IMR-90 (cell line): ENCODE results near the gene PLSCR2. TPM values are rescaled to one million over a fixed set of nuclear protein-coding genes. Genes with fewer than 3 reads are reported as not detected.

Experiments
- ATAC-seq: fragments of 200-7000 bp; cut with Tn5 transposase; 2 replicates; pipeline ENCODE4 v1.9.1; 2020; ENCODE audit warnings: low read depth, mild to moderate bottlenecking, moderate library complexity
- BruUV-seq: library from RNA; stranded (reverse); fragments of 400-500 nt; replicated peaks from 2 replicates; lab custom pipeline; 2021; lab: Mats Ljungman, UMichigan
- CTCF ChIA-PET: fragments of 300-600 bp; formaldehyde crosslinking; extraction: SDS; loops from one replicate; lab custom pipeline; 2021; ENCODE audit warnings: antibody characterized with exemption; lab: Yijun Ruan, JAX
- POLR2A ChIA-PET: fragments of 300-600 bp; sonication (Branson Sonifier 250); formaldehyde crosslinking; loops from one replicate; lab custom pipeline; 2022; ENCODE audit warnings: antibody characterized with exemption; ENCODE audit not compliant: unreplicated experiment; lab: Charles Lee
- DNase-seq: peaks from one replicate; pipeline ENCODE4 v3.0.0; 2013
- H2AFZ ChIP-seq: replicated peaks from 2 replicates; pipeline ENCODE3; 2013; ENCODE audit warnings: low read length, mild to moderate bottlenecking; ENCODE audit not compliant: poor library complexity
- H2AK5ac ChIP-seq: 2 replicates; pipeline ENCODE4 v1.6.1; 2013; ENCODE audit warnings: low read depth, low read length, inconsistent platforms
- H2AK9ac ChIP-seq: replicated peaks from 2 replicates; pipeline ENCODE3; 2013; ENCODE audit warnings: mild to moderate bottlenecking, low read depth, low read length, moderate library complexity; ENCODE audit not compliant: poor library complexity
- H2BK120ac ChIP-seq: 2 replicates; pipeline ENCODE4 v1.6.1; 2013; ENCODE audit warnings: low read depth, low read length, inconsistent platforms
- H2BK15ac ChIP-seq: 3 replicates; pipeline ENCODE4 v1.6.1; 2013; ENCODE audit warnings: low read depth, low read length, inconsistent platforms
- H2BK20ac ChIP-seq: 2 replicates; pipeline ENCODE4 v1.6.1; 2013; ENCODE audit warnings: low read depth, mild to moderate bottlenecking, inconsistent platforms, low read length, moderate library complexity
- H2BK5ac ChIP-seq: 2 replicates; pipeline ENCODE4 v1.6.1; 2013; ENCODE audit warnings: mild to moderate bottlenecking, low read depth, low read length, inconsistent platforms; ENCODE audit not compliant: poor library complexity, severe bottlenecking
- H3K14ac ChIP-seq: replicated peaks from 2 replicates; pipeline ENCODE4 v1.6.1; 2013; ENCODE audit warnings: low read depth, low read length, inconsistent platforms
- H3K18ac ChIP-seq: 2 replicates; pipeline ENCODE4 v1.6.1; 2013; ENCODE audit warnings: low read depth, low read length, control low read depth
- H3K23ac ChIP-seq: 2 replicates; pipeline ENCODE4 v1.6.1; 2013; ENCODE audit warnings: low read depth, low read length, inconsistent platforms
- H3K27ac ChIP-seq: 2 replicates; pipeline ENCODE4 v1.5.1; 2013; ENCODE audit warnings: mild to moderate bottlenecking, control low read depth, low read length; ENCODE audit not compliant: insufficient read depth
- H3K27me3 ChIP-seq: 2 replicates; pipeline ENCODE4 v1.6.1; 2013; ENCODE audit warnings: low read length; ENCODE audit not compliant: control insufficient read depth, insufficient read depth
- H3K36me3 ChIP-seq: 2 replicates; pipeline ENCODE4 v1.6.1; 2013; ENCODE audit warnings: low read length, mixed read lengths; ENCODE audit not compliant: control insufficient read depth, insufficient read depth
- H3K4ac ChIP-seq: 2 replicates; pipeline ENCODE4 v1.6.1; 2013; ENCODE audit warnings: low read depth, low read length, inconsistent platforms
- H3K4me1 ChIP-seq: 2 replicates; pipeline ENCODE4 v1.6.1; 2013; ENCODE audit warnings: low read length, mixed read lengths; ENCODE audit not compliant: control insufficient read depth, insufficient read depth
- H3K4me2 ChIP-seq: 2 replicates; pipeline ENCODE4 v1.6.1; 2013; ENCODE audit warnings: low read depth, mild to moderate bottlenecking, control low read depth, low read length, moderate library complexity
- H3K4me3 ChIP-seq: 2 replicates; pipeline ENCODE4 v1.5.1; 2013; ENCODE audit warnings: low read depth, mild to moderate bottlenecking, control low read depth, low read length, moderate library complexity; ENCODE audit not compliant: insufficient read depth
- H3K56ac ChIP-seq: 2 replicates; pipeline ENCODE4 v1.6.1; 2013; ENCODE audit warnings: low read length, inconsistent platforms; ENCODE audit not compliant: insufficient read depth; ENCODE audit errors: extremely low read depth
- H3K79me1 ChIP-seq, 2 experiments: 2 replicates each; pipeline ENCODE4 v1.6.1; 2013; ENCODE audit warnings: low read length in 2 of 2, inconsistent platforms in 1 of 2, low read depth in 1 of 2
- H3K9ac ChIP-seq: 2 replicates; pipeline ENCODE4 v1.6.1; 2013; ENCODE audit warnings: low read depth, low read length, control low read depth
- H3K9me1 ChIP-seq: 2 replicates; pipeline ENCODE4 v1.6.1; 2013; ENCODE audit warnings: low read length, inconsistent platforms; ENCODE audit not compliant: insufficient read depth
- H3K9me3 ChIP-seq: 2 replicates; pipeline ENCODE4 v1.6.1; 2013; ENCODE audit warnings: low read length; ENCODE audit not compliant: control insufficient read depth, insufficient read depth
- H4K20me1 ChIP-seq: 2 replicates; pipeline ENCODE4 v1.6.1; 2013; ENCODE audit warnings: low read length, inconsistent platforms; ENCODE audit not compliant: insufficient read depth
- H4K5ac ChIP-seq: 2 replicates; pipeline ENCODE4 v1.6.1; 2013; ENCODE audit warnings: mild to moderate bottlenecking, low read depth, low read length, control low read depth
- H4K8ac ChIP-seq, 2 experiments: 2 replicates each; pipeline ENCODE4 v1.6.1; 2013; ENCODE audit warnings: low read depth in 2 of 2, low read length in 2 of 2, control low read depth in 1 of 2, inconsistent platforms in 1 of 2
- H4K91ac ChIP-seq: 2 replicates; pipeline ENCODE4 v1.6.1; 2013; ENCODE audit warnings: low read depth, low read length, inconsistent platforms; ENCODE audit not compliant: insufficient read depth
- BHLHE40 ChIP-seq: fragments of 150-350 bp; IDR thresholded peaks from 2 replicates; pipeline ENCODE4 v1.6.1; 2016; ENCODE audit warnings: mild to moderate bottlenecking, low read depth, low read length
- CEBPB ChIP-seq: IDR thresholded peaks from 2 replicates; pipeline ENCODE4 v1.6.1; 2012; ENCODE audit warnings: low read depth, low read length, improper control_type of control experiment
- CHD1 ChIP-seq: IDR thresholded peaks from 2 replicates; pipeline ENCODE4 v1.6.1; 2012; ENCODE audit warnings: low read depth, low read length, improper control_type of control experiment
- CTCF ChIP-seq: conservative IDR thresholded peaks from 2 replicates; pipeline ENCODE4 v1.5.1; 2012; ENCODE audit warnings: mild to moderate bottlenecking, low read depth, low read length, improper control_type of control experiment
- ELK1 ChIP-seq: fragments of 150-350 bp; IDR thresholded peaks from 2 replicates; pipeline ENCODE4 v1.6.1; 2016; ENCODE audit warnings: low read depth, mild to moderate bottlenecking, low read length, moderate library complexity, borderline replicate concordance
- FOS ChIP-seq: fragments of 150-350 bp; IDR thresholded peaks from 2 replicates; pipeline ENCODE4 v1.6.1; 2016; ENCODE audit warnings: low read depth, low read length
- MAFK ChIP-seq: IDR thresholded peaks from 2 replicates; pipeline ENCODE4 v1.6.1; 2012; ENCODE audit warnings: low read depth, low read length, improper control_type of control experiment
- MAZ ChIP-seq: IDR thresholded peaks from 2 replicates; pipeline ENCODE4 v1.6.1; 2012; ENCODE audit warnings: low read depth, mild to moderate bottlenecking, low read length, improper control_type of control experiment, moderate library complexity, borderline replicate concordance
- MXI1 ChIP-seq: IDR thresholded peaks from 2 replicates; pipeline ENCODE4 v1.6.1; 2012; ENCODE audit warnings: low read depth, mild to moderate bottlenecking, low read length, moderate library complexity, borderline replicate concordance
- NFE2L2 ChIP-seq: fragments of 150-350 bp; IDR thresholded peaks from 2 replicates; pipeline ENCODE4 v1.6.1; 2016; ENCODE audit warnings: low read depth, mild to moderate bottlenecking, low read length
- POLR2A ChIP-seq: IDR thresholded peaks from 2 replicates; pipeline ENCODE4 v1.6.1; 2012; ENCODE audit warnings: mild to moderate bottlenecking, low read depth, low read length
- RAD21 ChIP-seq: IDR thresholded peaks from 2 replicates; pipeline ENCODE4 v1.6.1; 2012; ENCODE audit warnings: low read length, improper control_type of control experiment
- RCOR1 ChIP-seq: IDR thresholded peaks from 2 replicates; pipeline ENCODE4 v1.6.1; 2012; ENCODE audit warnings: mild to moderate bottlenecking, low read length, improper control_type of control experiment; ENCODE audit not compliant: insufficient replicate concordance
- RFX5 ChIP-seq: IDR thresholded peaks from 2 replicates; pipeline ENCODE4 v1.8.0; 2012; ENCODE audit warnings: low read depth, mild to moderate bottlenecking, low read length, moderate library complexity
- SMC3 ChIP-seq: fragments of 150-350 bp; IDR thresholded peaks from 2 replicates; pipeline ENCODE4 v1.6.1; 2016; ENCODE audit warnings: low read depth, mild to moderate bottlenecking, antibody characterized with exemption, low read length, moderate library complexity
- USF2 ChIP-seq: fragments of 150-350 bp; IDR thresholded peaks from 2 replicates; pipeline ENCODE4 v1.6.1; 2017; ENCODE audit warnings: mild to moderate bottlenecking, antibody characterized with exemption, low read length, low read depth
- WGBS, 2 experiments: methylation state at CpG; one replicate each; pipeline versions ENCODE4 v1.1.5 to v1.1.7; 2013; ENCODE audit warnings: missing lambda C conversion rate in 2 of 2; ENCODE audit not compliant: insufficient read length in 1 of 2; ENCODE audit errors: extremely low coverage in 2 of 2; 5-methylcytosine and 5-hydroxymethylcytosine counted together
- dilution Hi-C: fragments of 300-500 bp; cut with HindIII; formaldehyde crosslinking; loops from one replicate; pipeline ENCODE4 v1.14.3; 2018; ENCODE audit warnings: low sequenced_read_pairs; ENCODE audit not compliant: unreplicated experiment
- in situ Hi-C: fragments of 300-500 bp; cut with MboI; formaldehyde crosslinking; loops from 3 replicates; pipeline ENCODE4 v1.14.3; 2019; ENCODE audit warnings: low sequenced_read_pairs, inconsistent platforms, mixed read lengths
- intact Hi-C: fragments of 100-400 bp; cut with micrococcal nuclease; formaldehyde crosslinking; loops from 2 replicates; pipeline ENCODE4 v1.10.0; 2022
- polyA plus RNA-seq, 3 experiments: library from polyadenylated mRNA; depleted of rRNA; stranded (reverse); fragments of >200 nt; gene quantifications; 2 replicates each; pipeline ENCODE4 v1.2.3, GENCODE V29; 2012; ENCODE audit warnings: low replicate concordance in 1 of 3
- total RNA-seq: library from RNA; depleted of rRNA; stranded (reverse); fragments of >200 nt; gene quantifications from 2 replicates; pipeline ENCODE4 v1.2.3, GENCODE V29; 2012

Gene PLSCR2
- total and polyA plus RNA-seq, 2 of the 4 experiments (the other 2 are of a cell fraction): not detected

GRCh38 chr3:146454796-146455195 is 14.6 kb downstream of the PLSCR2 start:
- Histone ChIP-seq H2BK15ac (no peak overlapping the region), H3K9ac (no peak overlapping the region), H2AK9ac (no peak overlapping the region), H3K27me3 (no peaks in the 10 kb centered on the region), H3K4ac (no peak overlapping the region), H3K79me1 (no peaks in the 10 kb centered on the region), H3K4me3 (no peak overlapping the region), H3K4me2 (no peak overlapping the region), H3K18ac (no peak overlapping the region), H3K56ac (no peak overlapping the region), H3K4me1 (no peaks in the 10 kb centered on the region), H4K20me1 (no peaks in the 10 kb centered on the region), H3K14ac (no peak overlapping the region), H2BK5ac (no peak overlapping the region), H2BK120ac (no peak overlapping the region), H4K91ac (no peak overlapping the region), H3K36me3 (no peaks in the 10 kb centered on the region), H4K5ac (no peak overlapping the region), H2BK20ac (no peak overlapping the region), H3K9me1 (no peaks in the 10 kb centered on the region; the same call in 1 of the 2 replicates), H2AK5ac (no peak overlapping the region), H3K9me3 (no peaks in the 10 kb centered on the region), H2AFZ (no peak overlapping the region), H3K27ac (no peak overlapping the region), H4K8ac (no peak overlapping the region), H3K23ac (no peak overlapping the region)
- POLR2A ChIA-PET: no interaction called here
- in situ Hi-C loops (no loop called here), intact Hi-C loops (no loop called here), dilution Hi-C loops (no loop called here)
- CTCF ChIA-PET: no interaction called here
- ATAC-seq: peak; percentile 29; the same call in 1 of the 2 replicates
- peak; percentile 27 for DNase-seq
- no peak for TF ChIP-seq CTCF
- no peak for TF ChIP-seq MXI1
- no peak for TF ChIP-seq CEBPB
- no peak for TF ChIP-seq POLR2A
- TF ChIP-seq NFE2L2: no peak
- TF ChIP-seq RCOR1: no peak
- TF ChIP-seq SMC3: no peak
- no peak for TF ChIP-seq FOS
- no peak for TF ChIP-seq ELK1
- TF ChIP-seq CHD1: no peak
- TF ChIP-seq RAD21: no peak
- TF ChIP-seq MAFK: no peak
- no peak for TF ChIP-seq BHLHE40
- no peak for TF ChIP-seq RFX5
- TF ChIP-seq MAZ: no peak
- no peak for TF ChIP-seq USF2
- WGBS, 2 experiments: no CpG with 5 or more reads among the region's 3 CpGs
- no TSS peak for BruUV-seq
